Activated gamma-delta T cell treated with Interleukin-2 at 50 U/mL for 16 hours (primary cell): ENCODE measurements around the gene LVRN.

Experiments
- DNase-seq: peaks from one replicate; pipeline ENCODE4 v3.0.0-alpha.2; 2020

LVRN gene

DNA sequence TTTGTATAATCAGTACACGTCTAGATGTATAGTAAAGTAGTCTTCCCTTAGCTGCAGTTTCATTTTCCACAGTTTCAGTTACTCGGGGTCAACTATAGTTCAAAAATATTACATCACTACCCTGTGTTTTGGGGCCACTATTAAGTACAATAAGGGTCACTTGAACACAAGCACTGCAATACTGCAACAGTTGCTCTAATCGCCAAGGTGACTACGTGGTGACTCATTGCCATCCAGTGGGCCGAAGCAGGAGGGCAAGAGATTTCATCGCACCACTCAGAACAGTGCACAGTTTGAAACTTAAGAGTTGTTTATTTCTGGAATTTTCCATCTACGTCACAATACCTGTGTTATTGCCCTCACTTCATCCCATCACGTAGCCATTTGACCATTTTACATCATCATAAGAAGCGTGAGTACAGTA lies 69.8 kb downstream of the LVRN start, which contains the start of gene ARL14EPL:
Gene ARL14EPL (plus strand): TSS at position 379 of the 424 bp plus-strand sequence. CDS start 18,994 bp downstream, outside the sequence.
- no peak for DNase-seq

DNA sequence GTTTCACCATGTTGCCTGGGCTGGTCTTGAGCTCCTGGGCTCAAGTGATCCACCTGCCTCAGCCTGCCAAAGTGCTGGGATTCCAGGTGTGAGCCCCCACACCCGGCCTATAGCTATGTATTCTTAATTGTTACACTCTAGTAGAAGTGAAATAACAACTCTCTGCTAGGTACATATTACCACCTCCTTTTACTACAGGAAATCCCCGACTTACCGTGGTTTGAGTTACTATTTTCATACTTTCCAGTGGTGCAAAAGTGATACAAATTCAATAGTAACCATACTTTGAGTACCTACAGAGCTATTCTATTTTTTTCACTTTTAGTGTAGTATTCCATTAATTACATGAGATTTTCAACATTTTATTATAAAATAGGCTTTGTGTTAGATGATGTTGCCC lies 70.7 kb downstream of the LVRN start:
- no peak for DNase-seq

DNA sequence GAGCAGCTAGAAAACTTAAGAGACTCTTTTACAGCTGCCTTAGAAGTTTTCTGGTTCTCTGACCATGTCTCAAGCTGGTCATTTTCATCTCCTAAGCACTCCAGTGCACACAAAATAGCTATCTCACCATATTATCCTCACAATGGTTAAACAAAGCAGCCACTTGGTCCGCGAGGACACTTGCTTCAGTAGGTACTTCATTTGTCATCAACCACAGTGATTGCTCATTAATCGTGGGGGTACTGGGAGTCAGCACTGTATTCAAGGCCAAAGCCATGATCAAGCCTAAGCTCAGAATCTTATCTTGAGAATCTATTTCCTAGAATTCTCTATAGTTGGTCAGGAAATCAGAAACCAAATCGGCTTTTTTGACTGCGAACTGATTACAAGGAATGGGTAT lies 72.8 kb downstream of the LVRN start:
- no peak for DNase-seq

DNA sequence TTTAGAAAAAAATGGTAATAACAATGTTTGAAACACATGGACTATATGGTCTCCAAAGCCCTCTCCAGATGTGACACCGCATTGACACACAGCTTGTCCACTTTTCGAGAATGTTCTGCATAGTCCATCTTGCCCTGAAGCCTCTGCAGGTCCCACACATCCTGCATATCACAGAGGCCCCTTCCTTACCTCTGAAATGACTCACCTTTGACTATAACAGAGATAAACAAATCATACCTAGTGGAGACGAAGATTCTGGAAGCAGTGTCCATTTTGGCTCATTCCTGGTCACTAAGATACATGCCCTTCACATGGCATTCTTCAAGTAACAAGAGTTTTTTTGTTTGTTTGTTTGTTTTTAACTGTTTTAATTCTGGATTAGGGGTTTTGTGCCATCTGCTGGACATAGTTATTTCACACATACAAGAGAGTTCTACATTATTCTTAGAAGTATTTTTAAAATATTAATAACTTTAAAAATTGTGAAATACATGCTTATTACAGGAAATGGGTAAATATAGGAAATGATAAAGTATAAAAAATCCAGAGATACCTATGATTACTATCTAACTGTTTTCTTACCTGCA lies 75.1 kb downstream of the LVRN start:
- DNase-seq = no peak

DNA sequence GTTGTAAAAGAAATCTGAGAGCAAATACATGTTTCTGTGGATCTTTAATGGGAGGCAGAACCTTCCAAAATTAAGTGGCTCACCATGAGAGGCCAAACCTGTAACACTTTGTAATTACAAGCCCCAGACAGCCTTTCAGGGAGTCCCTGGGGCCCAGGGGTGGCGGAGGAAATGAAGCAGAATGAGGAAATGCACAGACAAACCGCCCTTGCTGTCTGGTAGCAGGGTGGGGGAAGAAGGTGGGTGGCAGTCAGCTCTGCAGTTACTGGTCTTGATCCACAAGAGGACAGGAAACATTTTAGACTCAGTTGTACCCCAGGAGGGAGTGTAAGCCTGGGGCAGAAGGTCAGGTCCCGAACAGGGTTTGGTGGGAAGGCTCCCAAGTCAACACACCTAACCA lies 76.5 kb downstream of the LVRN start:
- peak; percentile 29 for DNase-seq

DNA sequence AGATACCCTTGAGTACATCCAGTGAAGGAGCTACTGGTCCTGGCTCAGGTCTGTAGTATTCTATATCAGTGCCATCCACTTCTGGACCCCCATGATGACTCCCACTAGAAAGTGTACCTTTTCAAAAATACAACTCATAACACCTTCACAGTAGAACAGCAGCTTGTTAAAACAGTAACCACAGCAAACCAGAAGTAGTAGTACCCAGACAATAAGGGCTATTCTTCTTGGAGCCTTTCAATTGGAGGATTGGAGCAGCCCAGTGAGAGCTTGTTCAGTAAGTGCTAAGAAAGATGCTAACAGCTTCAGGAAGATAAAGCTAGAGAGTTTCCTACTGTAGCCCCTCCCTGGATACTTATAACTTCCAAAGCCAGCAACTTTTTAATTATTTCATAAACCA lies 80.1 kb downstream of the LVRN start:
- no peak for DNase-seq

DNA sequence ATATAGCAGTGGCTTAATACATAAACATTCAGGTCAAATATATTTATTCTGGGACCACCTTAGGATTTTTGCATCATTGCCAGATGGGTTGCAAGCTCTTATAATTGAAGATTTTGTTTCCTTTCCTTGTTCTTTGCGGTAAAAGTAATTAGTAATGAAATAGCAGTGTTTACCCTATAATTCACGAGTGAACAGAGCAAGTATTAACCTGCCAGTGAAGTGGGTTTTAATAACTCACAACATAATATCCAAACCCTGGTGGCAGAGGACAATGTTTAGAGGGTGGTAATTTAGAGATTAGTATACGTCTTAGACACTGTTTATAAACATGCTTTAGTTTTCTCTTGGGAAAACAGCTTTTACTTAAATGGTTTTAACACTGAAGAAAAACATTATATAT lies 81.8 kb downstream of the LVRN start:
- DNase-seq = no peak

DNA sequence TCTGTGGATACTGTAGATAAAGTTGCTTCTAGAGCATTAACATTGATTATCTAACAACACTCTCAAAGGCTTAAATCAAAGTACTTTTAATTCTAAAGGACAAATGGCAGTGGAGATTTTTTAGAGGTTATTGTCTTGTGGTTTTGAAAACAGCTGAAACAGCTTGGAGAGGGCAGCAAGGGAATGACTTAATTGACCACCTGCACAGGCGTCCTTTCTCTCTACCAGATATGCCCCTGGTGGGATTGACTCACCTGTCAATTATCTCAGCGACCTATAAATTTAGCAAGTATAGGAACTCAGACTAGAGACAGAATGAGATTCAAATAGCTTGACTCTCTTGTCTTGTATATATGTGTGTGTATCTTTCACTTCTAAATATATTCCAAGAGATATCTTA lies 83.5 kb downstream of the LVRN start:
- no peak for DNase-seq

DNA sequence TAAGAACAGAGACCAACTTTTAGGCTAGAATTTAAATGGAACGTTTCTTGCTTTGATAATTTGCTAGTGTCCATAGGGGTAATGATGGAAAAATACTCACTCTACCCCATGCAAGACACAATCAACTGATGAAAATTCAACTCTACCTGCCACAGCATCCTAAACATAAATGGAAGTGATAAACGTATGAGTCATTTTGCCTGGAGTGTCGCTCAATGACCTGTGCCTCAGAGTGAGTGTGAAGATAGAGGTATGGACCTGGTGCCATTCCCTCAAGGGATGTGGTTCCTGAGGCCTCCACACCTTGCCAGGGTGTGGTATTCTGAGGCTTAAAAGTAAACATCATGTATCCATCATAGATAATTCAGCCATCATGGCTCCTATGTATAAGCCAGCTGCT lies 84.0 kb downstream of the LVRN start:
- DNase-seq = no peak

DNA sequence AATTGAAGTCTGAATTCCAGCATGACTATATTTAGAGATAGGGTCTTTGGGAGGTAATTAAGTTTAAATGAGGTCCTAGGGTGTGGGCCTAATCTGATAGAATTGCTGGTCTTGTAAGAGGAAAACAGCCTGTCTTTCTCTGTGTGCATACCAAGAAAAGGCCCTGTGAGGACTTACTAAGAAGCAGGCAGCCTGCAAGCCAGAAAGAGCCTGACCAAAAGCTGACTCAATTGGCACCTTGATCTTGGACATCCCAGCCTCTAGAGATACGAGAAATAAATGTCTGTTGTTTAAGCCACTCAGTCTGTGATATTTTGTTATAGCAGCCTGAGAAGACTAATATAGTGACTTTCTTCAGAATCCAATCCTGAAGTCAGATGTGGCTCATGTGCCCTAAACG lies 84.5 kb downstream of the LVRN start:
- DNase-seq = no peak

DNA sequence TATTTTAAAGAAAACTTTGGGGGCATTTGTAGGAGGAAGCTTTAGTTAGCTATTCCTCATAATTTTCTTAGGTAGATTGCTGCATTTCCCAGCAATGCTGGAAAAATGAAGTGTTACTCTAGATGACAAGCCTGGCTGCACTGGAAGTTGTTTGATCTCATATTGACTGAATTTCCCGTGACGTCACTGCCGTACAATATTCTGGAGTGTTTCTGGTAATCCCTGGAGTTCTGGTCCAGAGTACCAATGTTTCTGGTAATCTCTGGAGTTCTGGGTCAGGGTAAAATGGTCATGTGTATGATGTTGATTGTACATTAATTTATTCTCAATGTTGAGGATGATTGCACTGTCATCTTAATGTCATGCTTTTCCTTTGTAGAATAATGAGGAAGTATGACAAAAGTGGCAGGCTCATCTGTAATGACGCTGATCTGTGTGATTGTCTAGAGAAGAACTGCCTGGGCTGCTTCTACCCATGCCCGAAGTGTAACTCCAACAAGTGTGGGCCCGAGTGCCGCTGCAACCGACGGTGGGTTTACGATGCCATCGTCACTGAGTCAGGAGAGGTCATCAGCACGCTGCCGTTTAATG lies 96.2 kb downstream of the LVRN start:
- no peak for DNase-seq

DNA sequence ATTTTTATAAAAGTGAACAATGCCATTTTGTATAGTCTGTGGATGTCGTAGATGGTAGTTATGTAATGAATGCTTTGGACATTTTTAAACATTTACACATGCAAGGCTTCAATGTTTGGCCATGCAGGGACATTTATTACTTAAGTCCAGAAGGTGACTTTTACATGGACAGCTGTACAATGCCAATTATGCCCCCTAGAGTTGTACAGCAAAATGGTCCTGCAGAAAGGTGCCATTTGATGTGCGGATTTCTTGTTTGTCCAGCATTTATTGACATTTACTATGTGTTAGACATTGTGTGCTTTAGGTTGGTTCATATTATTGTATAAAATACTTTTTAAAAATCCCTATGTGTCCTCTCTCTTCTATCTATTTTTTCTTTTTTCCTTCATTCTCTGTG lies 100.1 kb downstream of the LVRN start:
- DNase-seq = no peak

DNA sequence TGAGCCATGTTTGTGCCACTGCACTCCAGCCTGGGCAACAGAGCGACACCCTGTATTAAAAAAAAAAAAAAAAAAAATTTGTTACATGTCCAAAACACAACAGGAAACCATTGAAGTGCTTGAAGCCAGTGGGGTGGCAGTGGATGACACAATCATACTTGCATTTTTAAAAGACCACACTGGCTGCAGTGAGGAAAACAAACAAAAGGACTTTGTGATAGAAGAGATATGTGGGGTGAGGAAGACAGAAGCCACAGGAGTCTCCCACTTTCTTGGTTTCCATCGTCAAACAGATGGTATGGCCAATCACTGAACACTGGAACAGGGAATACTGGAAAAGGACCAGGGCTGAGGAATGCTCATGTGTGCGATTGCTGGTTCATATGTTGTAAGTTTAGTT lies 101.7 kb downstream of the LVRN start:
- no peak for DNase-seq

DNA sequence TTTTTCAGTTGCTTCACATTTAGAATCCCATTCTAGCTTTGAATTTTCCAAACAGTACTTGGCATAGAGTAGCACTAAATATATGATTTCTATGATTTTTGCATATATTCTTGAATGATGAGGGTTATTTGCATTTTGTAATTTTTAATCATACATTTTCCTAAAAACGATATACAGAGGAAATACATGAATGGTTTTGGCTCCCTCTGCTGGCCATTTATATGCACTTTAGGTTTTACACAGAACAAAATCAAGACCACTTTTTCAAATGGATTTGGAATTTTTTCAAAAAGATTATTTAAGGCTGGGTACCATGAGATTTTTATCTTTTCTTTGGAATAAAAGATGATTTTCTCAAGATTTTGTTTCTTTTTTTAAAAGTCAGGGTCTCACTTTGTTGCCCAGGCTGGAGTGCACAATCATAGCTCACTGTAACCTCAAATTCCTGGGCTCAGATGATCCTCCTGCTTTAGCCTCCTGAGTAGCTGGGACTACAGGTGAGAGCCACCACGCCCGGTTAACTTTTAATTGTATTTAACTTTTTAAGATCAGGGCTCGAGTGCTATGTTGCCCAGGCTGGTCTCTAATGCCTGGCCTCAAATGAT lies 105.9 kb downstream of the LVRN start:
- DNase-seq = peak; percentile 22

DNA sequence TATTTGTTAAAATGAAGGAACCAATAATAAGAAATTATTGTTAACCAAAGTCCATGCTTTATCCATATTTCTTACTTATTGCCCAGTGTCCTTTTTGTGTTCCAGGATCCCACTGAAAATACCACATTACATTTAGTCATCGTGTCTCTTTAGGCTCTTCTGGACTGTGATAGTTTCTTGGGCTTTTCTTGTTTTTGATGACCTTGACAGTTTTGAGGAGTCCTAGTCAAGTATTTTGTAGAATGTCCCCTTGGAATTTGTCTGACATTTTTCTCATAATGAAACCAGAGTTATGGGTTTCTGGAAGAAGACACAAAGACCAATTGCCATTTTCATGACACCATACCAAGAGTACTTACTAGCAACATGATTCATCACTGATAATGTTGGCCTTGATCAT lies 108.9 kb downstream of the LVRN start:
- no peak for DNase-seq

DNA sequence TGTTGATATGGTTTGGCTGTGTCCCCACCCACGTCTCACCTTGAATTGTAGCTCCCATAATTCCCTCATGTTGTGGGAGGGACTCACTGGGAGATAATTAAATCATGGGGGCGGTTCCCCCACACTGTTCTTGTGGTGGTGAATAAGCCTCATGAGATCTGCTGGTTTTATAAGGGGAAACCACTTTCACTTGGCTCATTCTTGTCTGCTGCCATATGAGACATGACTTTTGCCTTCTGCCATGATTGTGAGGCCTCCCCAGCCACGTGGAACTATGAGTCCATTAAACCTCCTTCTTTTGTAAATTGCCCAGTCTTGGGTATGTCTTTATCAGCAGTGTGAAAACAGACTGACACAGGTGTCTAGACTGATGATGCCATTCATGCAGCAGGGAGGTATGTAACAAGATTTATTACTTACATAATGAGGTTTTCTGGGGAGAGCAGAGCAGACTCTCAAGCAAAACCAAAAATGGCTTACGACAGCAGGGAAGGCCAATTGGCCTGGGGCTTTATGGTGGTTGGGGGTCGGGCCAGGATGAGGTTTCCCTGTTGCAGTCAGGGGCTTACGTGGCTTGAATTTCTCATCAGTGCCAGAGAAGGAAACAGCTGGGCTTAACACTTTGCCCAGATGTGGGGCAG lies 113.0 kb downstream of the LVRN start:
- DNase-seq = no peak

DNA sequence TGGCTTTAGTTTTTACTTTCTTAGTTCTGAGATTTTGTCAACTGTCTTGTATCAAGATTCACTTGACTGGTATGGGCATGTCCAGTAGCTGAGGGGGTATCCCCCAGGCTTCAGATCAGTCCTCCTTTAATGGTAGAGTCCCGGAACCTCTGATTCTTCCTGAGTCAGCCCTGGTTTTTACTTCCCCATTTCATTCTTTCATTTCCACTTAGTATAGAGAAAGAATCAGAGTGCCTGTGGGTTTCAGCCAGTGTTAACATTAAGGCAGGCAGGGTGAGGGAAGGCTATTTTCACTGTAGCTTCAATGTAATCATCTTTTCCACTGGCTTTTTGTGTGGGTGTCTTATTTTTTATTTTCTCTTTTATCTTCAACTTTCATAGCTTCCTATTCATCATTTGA lies 114.2 kb downstream of the LVRN start:
- DNase-seq = no peak
